CD4-positive, alpha-beta memory T cell (primary cell): ENCODE results near the gene PRSS38. TPM values are rescaled to one million over a fixed set of nuclear protein-coding genes. Genes with fewer than 3 reads are reported as not detected.

Experiments
- CTCF ChIA-PET: fragments of 350-600 bp; sonication (Branson Sonifier 250); formaldehyde crosslinking; loops from one replicate; lab custom pipeline; 2021; ENCODE audit warnings: inconsistent platforms; ENCODE audit not compliant: partially characterized antibody; lab: Charles Lee
- POLR2A ChIA-PET: fragments of 350-600 bp; sonication (Branson Sonifier 250); formaldehyde crosslinking; loops from one replicate; lab custom pipeline; 2021; ENCODE audit not compliant: partially characterized antibody; lab: Charles Lee
- DNase-seq, 5 donors: peaks; one replicate each; pipeline versions ENCODE4 v3.0.0 to v3.0.0-alpha.2; 2020 to 2022; ENCODE audit warnings: mixed read lengths in 1 of 5
- H3K27ac ChIP-seq: one replicate; pipeline ENCODE4 v1.7.0; 2013; ENCODE audit warnings: low read depth, low read length
- H3K27me3 ChIP-seq: 2 replicates; pipeline ENCODE4 v1.7.0; 2013; ENCODE audit warnings: mild to moderate bottlenecking, low read length, moderate library complexity; ENCODE audit not compliant: insufficient read depth
- H3K36me3 ChIP-seq: 2 replicates; pipeline ENCODE4 v1.7.0; 2013; ENCODE audit warnings: mild to moderate bottlenecking, low read length, moderate library complexity; ENCODE audit not compliant: insufficient read depth
- H3K4me1 ChIP-seq: 2 replicates; pipeline ENCODE4 v1.7.0; 2013; ENCODE audit warnings: mild to moderate bottlenecking, low read length, moderate library complexity; ENCODE audit not compliant: insufficient read depth
- H3K4me3 ChIP-seq, 2 donors: one replicate each; pipeline ENCODE4 v1.7.0; 2013; ENCODE audit warnings: low read length in 2 of 2, mild to moderate bottlenecking in 1 of 2
- H3K9me3 ChIP-seq, 2 donors: one replicate each; pipeline ENCODE4 v1.7.0; 2013; ENCODE audit warnings: low read length in 2 of 2, control low read depth in 1 of 2; ENCODE audit not compliant: control insufficient read depth in 1 of 2
- H3K27ac Mint-ChIP-seq, 7 donors: one replicate each; pipeline ENCODE4 v1.8.0; 2020 to 2021; ENCODE audit warnings: mixed read lengths in 7 of 7, mild to moderate bottlenecking in 6 of 7, inconsistent platforms in 3 of 7, moderate library complexity in 3 of 7
- H3K27me3 Mint-ChIP-seq, 2 donors: one replicate each; pipeline ENCODE4 v1.8.0; 2020 to 2021; ENCODE audit warnings: mixed read lengths in 2 of 2
- H3K36me3 Mint-ChIP-seq, 2 donors: one replicate each; pipeline ENCODE4 v1.8.0; 2020 to 2021; ENCODE audit warnings: mixed read lengths in 2 of 2, inconsistent platforms in 1 of 2, mild to moderate bottlenecking in 1 of 2
- H3K4me1 Mint-ChIP-seq, 4 donors: one replicate each; pipeline ENCODE4 v1.8.0; 2020 to 2021; ENCODE audit warnings: mixed read lengths in 4 of 4, mild to moderate bottlenecking in 1 of 4
- H3K4me3 Mint-ChIP-seq, 8 donors: one replicate each; pipeline ENCODE4 v1.8.0; 2020 to 2021; ENCODE audit warnings: mixed read lengths in 8 of 8, mild to moderate bottlenecking in 7 of 8, moderate library complexity in 6 of 8, inconsistent platforms in 3 of 8
- H3K9me3 Mint-ChIP-seq, 8 donors: one replicate each; pipeline ENCODE4 v1.8.0; 2020 to 2021; ENCODE audit warnings: mixed read lengths in 8 of 8, mild to moderate bottlenecking in 5 of 8, inconsistent platforms in 3 of 8, moderate library complexity in 1 of 8
- intact Hi-C: fragments of 100-400 bp; cut with micrococcal nuclease; formaldehyde crosslinking; loops from one replicate; pipeline ENCODE4 v1.15.1; 2023
- polyA plus RNA-seq, 2 donors: library from polyadenylated mRNA; unstranded; fragments of 300-500 nt; fragmentation: Illumina TruSeq; gene quantifications; one replicate each; pipeline ENCODE4 v1.2.3, GENCODE V29; 2021
- total RNA-seq, 2 experiments: library from RNA; stranded (reverse); gene quantifications; one replicate each; pipeline ENCODE4 v1.2.3, GENCODE V29; 2021

Gene PRSS38
- total and polyA plus RNA-seq, 4 experiments from 2014 or later: not detected

- POLR2A ChIA-PET: interaction anchor here (1.2 to 4.8 kb wide), 4 partner anchors 8 to 111 kb away, joined by 4 to 38 read pairs (median 10); no protein-coding TSS in a partner anchor
- H3K9me3 Mint-ChIP-seq: no peaks in the 10 kb centered on the region
- H3K27me3 Mint-ChIP-seq: no peaks in the 10 kb centered on the region
- intact Hi-C loops: no loop called here
- H3K9me3 ChIP-seq: no peaks in the 10 kb centered on the region
- CTCF ChIA-PET: interaction anchor here (0.7 to 1.9 kb wide), 3 partner anchors 8 to 14 kb away, joined by 3 to 4 read pairs (median 3); no protein-coding TSS in a partner anchor
- DNase-seq: peak; percentile 59 to 74 (median 66)
- H3K27ac ChIP-seq: no peak overlapping the region
- H3K4me1 Mint-ChIP-seq: peaks cover 17 to 39% (median 24%) of the 10 kb centered on the region in 4 donors
- no peaks in the 10 kb centered on the region for H3K27me3 ChIP-seq
- peak overlapping the region; percentile 3 to 84 (median 60) for H3K4me3 Mint-ChIP-seq
- H3K4me3 ChIP-seq: no peak overlapping the region
- H3K4me1 ChIP-seq: peaks cover 25% of the 10 kb centered on the region
- H3K36me3 Mint-ChIP-seq: peaks cover 11 to 27% of the 10 kb centered on the region in 2 donors
- H3K36me3 ChIP-seq: no peaks in the 10 kb centered on the region
- H3K27ac Mint-ChIP-seq: peak overlapping the region; percentile 51 to 96 (median 93)
These were observed 41.3 kb upstream of the PRSS38 start for GRCh38 chr1:227774051-227774731.

- H3K27ac ChIP-seq: no peak overlapping the region
- Mint-ChIP-seq H3K9me3 (no peaks in the 10 kb centered on the region), H3K27ac (peak overlapping the region in 2 of 7 donors; percentile 51 to 94), H3K27me3 (no peaks in the 10 kb centered on the region), H3K36me3 (peaks cover 11 to 30% of the 10 kb centered on the region in 2 donors), H3K4me3 (no peak overlapping the region), H3K4me1 (peaks cover 17 to 39% (median 24%) of the 10 kb centered on the region in 4 donors)
- H3K9me3 ChIP-seq: no peaks in the 10 kb centered on the region
- intact Hi-C loops: no loop called here
- H3K27me3 ChIP-seq: no peaks in the 10 kb centered on the region
- CTCF ChIA-PET: interaction anchor here (1.0 to 1.9 kb wide), 2 partner anchors 9 to 13 kb away, joined by 3 to 4 read pairs; no protein-coding TSS in a partner anchor
- H3K4me3 ChIP-seq: no peak overlapping the region
- POLR2A ChIA-PET: interaction anchor here (0.7 to 4.8 kb wide), 5 partner anchors 9 to 173 kb away, joined by 3 to 38 read pairs (median 4); partner anchors contain the start of gene WNT9A
- H3K4me1 ChIP-seq: peaks cover 25% of the 10 kb centered on the region
- DNase-seq: no peak
- H3K36me3 ChIP-seq: no peaks in the 10 kb centered on the region
These were observed 40.4 kb upstream of the PRSS38 start for GRCh38 chr1:227774821-227775661.

- H3K4me3 ChIP-seq: no peak overlapping the region
- no peaks in the 10 kb centered on the region for H3K9me3 ChIP-seq
- no peaks in the 10 kb centered on the region for H3K9me3 Mint-ChIP-seq
- ChIA-PET CTCF (interaction anchor here (1.9 kb wide), 1 partner anchor 10 kb away, joined by 4 read pairs; no protein-coding TSS in a partner anchor), POLR2A (interaction anchor here (2.5 to 4.8 kb wide), 2 partner anchors 9 to 12 kb away, joined by 9 to 38 read pairs; no protein-coding TSS in a partner anchor)
- intact Hi-C loops: no loop called here
- DNase-seq: no peak
- no peaks in the 10 kb centered on the region for H3K36me3 ChIP-seq
- H3K4me1 ChIP-seq: peaks cover 25% of the 10 kb centered on the region
- H3K4me3 Mint-ChIP-seq: no peak overlapping the region
- H3K27ac Mint-ChIP-seq: peak overlapping the region in 1 of 7 donors; percentile 57
- H3K36me3 Mint-ChIP-seq: peaks cover 11 to 32% of the 10 kb centered on the region in 2 donors
- no peak overlapping the region for H3K27ac ChIP-seq
- no peaks in the 10 kb centered on the region for H3K27me3 Mint-ChIP-seq
- H3K27me3 ChIP-seq: no peaks in the 10 kb centered on the region
- H3K4me1 Mint-ChIP-seq: peaks cover 17 to 34% (median 24%) of the 10 kb centered on the region in 4 donors
These were observed 39.6 kb upstream of the PRSS38 start for GRCh38 chr1:227775841-227776240.

GRCh38 chr1:227776331-227776771, 39.1 kb upstream of the PRSS38 start:
- H3K4me1 Mint-ChIP-seq: peaks cover 17 to 34% (median 24%) of the 10 kb centered on the region in 4 donors
- H3K27ac Mint-ChIP-seq: peak overlapping the region in 2 of 7 donors; percentile 57 to 65
- Histone ChIP-seq H3K4me3 (no peak overlapping the region), H3K36me3 (no peaks in the 10 kb centered on the region), H3K27me3 (no peaks in the 10 kb centered on the region), H3K4me1 (peaks cover 25% of the 10 kb centered on the region), H3K9me3 (no peaks in the 10 kb centered on the region), H3K27ac (no peak overlapping the region)
- no peak overlapping the region for H3K4me3 Mint-ChIP-seq
- H3K36me3 Mint-ChIP-seq: peaks cover 11 to 32% of the 10 kb centered on the region in 2 donors
- intact Hi-C loops: no loop called here
- H3K9me3 Mint-ChIP-seq: no peaks in the 10 kb centered on the region
- POLR2A ChIA-PET: interaction anchor here (2.5 to 4.8 kb wide), 2 partner anchors 10 to 12 kb away, joined by 9 to 38 read pairs; no protein-coding TSS in a partner anchor
- CTCF ChIA-PET: interaction anchor here (1.9 kb wide), 1 partner anchor 10 kb away, joined by 4 read pairs; no protein-coding TSS in a partner anchor
- no peak for DNase-seq
- no peaks in the 10 kb centered on the region for H3K27me3 Mint-ChIP-seq

- ChIA-PET CTCF (interaction anchor here (0.6 kb wide), 1 partner anchor 222 kb away, joined by 3 read pairs; no protein-coding TSS in a partner anchor), POLR2A (no interaction called here)
- intact Hi-C loops: no loop called here
- no peak overlapping the region for H3K4me3 Mint-ChIP-seq
- no peaks in the 10 kb centered on the region for H3K27me3 ChIP-seq
- H3K27me3 Mint-ChIP-seq: no peaks in the 10 kb centered on the region
- H3K27ac Mint-ChIP-seq: peak overlapping the region in 1 of 7 donors; percentile 8
- peaks cover 17 to 34% (median 24%) of the 10 kb centered on the region in 4 donors for H3K4me1 Mint-ChIP-seq
- H3K9me3 Mint-ChIP-seq: no peaks in the 10 kb centered on the region
- H3K36me3 ChIP-seq: no peaks in the 10 kb centered on the region
- peaks cover 10 to 32% of the 10 kb centered on the region in 2 donors for H3K36me3 Mint-ChIP-seq
- no peak for DNase-seq
- no peak overlapping the region for H3K4me3 ChIP-seq
- H3K9me3 ChIP-seq: no peaks in the 10 kb centered on the region
- H3K27ac ChIP-seq: no peak overlapping the region
- peaks cover 25% of the 10 kb centered on the region for H3K4me1 ChIP-seq
These were observed 38.3 kb upstream of the PRSS38 start for GRCh38 chr1:227777156-227777555.

GRCh38 chr1:227777646-227778045, 37.8 kb upstream of the PRSS38 start:
- Histone ChIP-seq H3K36me3 (no peaks in the 10 kb centered on the region), H3K27ac (no peak overlapping the region), H3K4me1 (peaks cover 21% of the 10 kb centered on the region), H3K4me3 (no peak overlapping the region), H3K27me3 (no peaks in the 10 kb centered on the region), H3K9me3 (no peaks in the 10 kb centered on the region)
- Mint-ChIP-seq H3K27ac (peak overlapping the region in 1 of 7 donors; percentile 15), H3K27me3 (no peaks in the 10 kb centered on the region), H3K4me3 (no peak overlapping the region), H3K9me3 (no peaks in the 10 kb centered on the region), H3K36me3 (peaks cover 5 to 29% of the 10 kb centered on the region in 2 donors), H3K4me1 (peaks cover 13 to 29% (median 21%) of the 10 kb centered on the region in 4 donors)
- DNase-seq: no peak
- ChIA-PET POLR2A (no interaction called here), CTCF (interaction anchor here (0.6 to 2.8 kb wide), 2 partner anchors 15 to 222 kb away, joined by 3 to 11 read pairs; no protein-coding TSS in a partner anchor)
- intact Hi-C loops: no loop called here
